Panc1 (cell line): Measurements from ENCODE around the gene TRAF2. TPM values are rescaled to one million over a fixed set of nuclear protein-coding genes. Genes with fewer than 3 reads are reported as not detected.

ENCODE experiments used
- ATAC-seq: fragments of 200-7000 bp; cut with Tn5 transposase; 2 replicates; pipeline ENCODE4 v1.9.1; 2020; ENCODE audit warnings: mild to moderate bottlenecking, moderate library complexity
- BruUV-seq: library from RNA; stranded (reverse); fragments of 400-500 nt; replicated peaks from 2 replicates; lab custom pipeline; 2021; lab: Mats Ljungman, UMichigan
- CTCF ChIA-PET: fragments of 300-600 bp; sonication (Branson Sonifier 250); formaldehyde crosslinking; loops from one replicate; lab custom pipeline; 2022; ENCODE audit warnings: antibody characterized with exemption; lab: Charles Lee
- POLR2A ChIA-PET: fragments of 300-600 bp; sonication (Branson Sonifier 250); formaldehyde crosslinking; loops from one replicate; lab custom pipeline; 2022; ENCODE audit warnings: antibody characterized with exemption; lab: Charles Lee
- DNase-seq: peaks from one replicate; pipeline ENCODE4 v3.0.0-alpha.2; 2010; ENCODE audit warnings: low read depth, low spot score
- H3K27ac ChIP-seq: 2 replicates; pipeline ENCODE4 v1.5.1; 2011; ENCODE audit warnings: mild to moderate bottlenecking, low read length, inconsistent platforms
- H3K27me3 ChIP-seq: fragments of 200-500 bp; sonication (Bioruptor generic); 2 replicates; pipeline ENCODE4 v1.6.0; 2014; ENCODE audit warnings: low read length, inconsistent platforms; ENCODE audit not compliant: control insufficient read depth, insufficient read depth
- H3K36me3 ChIP-seq: fragments of 200-500 bp; sonication (Bioruptor generic); 2 replicates; pipeline ENCODE4 v1.5.1; 2014; ENCODE audit warnings: inconsistent platforms, mild to moderate bottlenecking, low read length, moderate library complexity; ENCODE audit not compliant: control insufficient read depth, insufficient read depth
- H3K4me1 ChIP-seq: 2 replicates; pipeline ENCODE4 v1.5.1; 2011; ENCODE audit warnings: inconsistent platforms, mild to moderate bottlenecking, low read length, moderate library complexity; ENCODE audit not compliant: control insufficient read depth, insufficient read depth
- H3K4me3 ChIP-seq, 2 experiments: 2 replicates each; pipeline ENCODE4 v1.5.1; 2011 to 2012; ENCODE audit warnings: low read depth in 2 of 2, low read length in 2 of 2, mild to moderate bottlenecking in 2 of 2, inconsistent platforms in 1 of 2, moderate library complexity in 1 of 2
- H3K9me3 ChIP-seq: fragments of 200-500 bp; sonication (Bioruptor generic); 2 replicates; pipeline ENCODE4 v1.5.1; 2014; ENCODE audit warnings: low read depth, mild to moderate bottlenecking, inconsistent platforms, low read length, moderate library complexity; ENCODE audit not compliant: control insufficient read depth, insufficient read depth
- CTCF ChIP-seq: fragments of 450-650 bp; IDR thresholded peaks from 2 replicates; pipeline ENCODE4 v1.5.1; 2017; ENCODE audit warnings: mild to moderate bottlenecking
- POLR2AphosphoS5 ChIP-seq: IDR thresholded peaks from 2 replicates; pipeline ENCODE4 v1.6.1; 2012; ENCODE audit warnings: mild to moderate bottlenecking, low read depth, low read length, moderate library complexity
- REST ChIP-seq, 2 experiments: IDR thresholded peaks; 2 replicates each; pipeline ENCODE4 v1.6.1; 2011 to 2012; ENCODE audit warnings: low read depth in 2 of 2, control low read depth in 1 of 2, low read length in 1 of 2, mild to moderate bottlenecking in 1 of 2, moderate library complexity in 1 of 2; ENCODE audit not compliant: insufficient read depth in 1 of 2
- SIN3A ChIP-seq: IDR thresholded peaks from 2 replicates; pipeline ENCODE4 v1.6.1; 2012; ENCODE audit warnings: low read depth, mild to moderate bottlenecking, low read length, moderate library complexity, borderline replicate concordance; ENCODE audit not compliant: insufficient read depth
- TCF7L2 ChIP-seq: IDR thresholded peaks from 2 replicates; pipeline ENCODE4 v1.6.1; 2011; ENCODE audit warnings: mild to moderate bottlenecking, low read depth, low read length, inconsistent platforms
- in situ Hi-C: cut with HindIII; loops from 2 replicates; pipeline ENCODE4 v1.10.0; 2016; ENCODE audit warnings: low sequenced_read_pairs, low pct_unique_long_range_greater_than_20kb
- intact Hi-C: fragments of 100-400 bp; cut with micrococcal nuclease; formaldehyde crosslinking; loops from one replicate; pipeline ENCODE4 v1.10.0; 2022; ENCODE audit not compliant: unreplicated experiment
- total RNA-seq: library from RNA; stranded (reverse); gene quantifications from one replicate; pipeline ENCODE4 v1.2.1, GENCODE V29; 2021; ENCODE audit not compliant: unreplicated experiment

TRAF2 gene
- total RNA-seq, 1 experiment from 2014 or later = 48.7 TPM

GRCh38 chr9:136952321-136952850 is 66.1 kb downstream of the TRAF2 start:
- ChIA-PET CTCF (interaction anchor here (0.6 kb wide), 1 partner anchor 12 kb away, joined by 8 read pairs; no protein-coding TSS in a partner anchor), POLR2A (no interaction called here)
- no peaks in the 10 kb centered on the region; the same call in 1 of the 2 replicates for H3K36me3 ChIP-seq
- no peaks in the 10 kb centered on the region for H3K9me3 ChIP-seq
- H3K4me1 ChIP-seq = peaks cover 15% of the 10 kb centered on the region
- DNase-seq (no peak), ATAC-seq (no peak)
- in situ Hi-C loops = no loop called here
- intact Hi-C loops = no loop called here
- TF ChIP-seq SIN3A (no peak), REST (IDR thresholded peaks at IDR 0.05; ENCODE audit: insufficient read depth in 1 of 2, low read depth in 2 of 2, low read length in 1 of 2) (no peak), TCF7L2 (no peak), POLR2AphosphoS5 (no peak), CTCF (no peak)
- H3K27ac ChIP-seq = no peak overlapping the region
- no peak overlapping the region for H3K4me3 ChIP-seq
- H3K27me3 ChIP-seq = no peaks in the 10 kb centered on the region
- no TSS peak for BruUV-seq

DNA sequence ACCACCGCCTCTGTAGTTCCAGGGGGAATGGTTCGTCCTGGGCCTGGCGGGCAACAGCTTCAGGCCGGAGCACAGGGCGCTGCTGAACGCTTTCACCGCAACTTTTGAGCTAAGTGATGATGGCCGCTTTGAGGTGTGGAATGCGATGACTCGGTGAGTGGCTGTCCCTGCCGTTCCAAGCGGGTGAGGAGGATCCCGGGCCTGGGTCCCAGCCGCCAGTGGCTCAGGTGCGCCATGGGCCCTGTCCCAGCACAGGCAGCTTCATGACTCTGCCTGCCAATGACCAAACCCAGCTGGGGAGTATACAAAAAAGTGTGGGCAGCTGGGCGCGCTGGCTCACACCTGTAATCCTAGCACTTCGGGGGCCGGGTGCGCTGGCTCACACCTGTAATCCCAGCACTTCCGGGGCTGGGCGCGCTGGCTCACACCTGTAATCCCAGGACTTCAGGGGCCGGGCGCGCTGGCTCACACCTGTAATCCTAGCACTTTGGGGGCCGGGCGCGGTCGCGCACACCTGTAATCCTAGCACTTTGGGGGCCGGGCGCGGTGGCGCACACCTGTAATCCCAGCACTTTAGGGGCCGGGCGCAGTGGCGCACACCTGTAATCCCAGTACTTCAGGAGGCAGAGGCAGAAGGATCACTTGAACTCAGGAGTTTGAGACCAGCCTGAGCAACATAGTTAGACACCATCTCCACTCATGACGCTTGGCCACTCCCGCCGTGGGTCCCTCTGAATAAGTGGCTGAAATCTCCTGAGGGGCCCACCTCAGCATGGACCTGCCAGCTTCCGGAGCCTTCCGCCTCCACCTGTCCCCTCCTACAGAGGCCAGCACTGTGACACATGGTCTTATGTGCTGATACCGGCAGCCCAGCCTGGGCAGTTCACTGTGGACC is 66.8 kb downstream of the TRAF2 start:
- BruUV-seq = no TSS peak
- POLR2A ChIA-PET = no interaction called here
- H3K4me3 ChIP-seq = no peak overlapping the region

More for the DNA sequence above, 66.8 kb downstream of the TRAF2 start:
- CTCF ChIA-PET = interaction anchor here (0.6 kb wide), 1 partner anchor 12 kb away, joined by 8 read pairs; no protein-coding TSS in a partner anchor
- Histone ChIP-seq H3K9me3 (no peaks in the 10 kb centered on the region), H3K36me3 (no peaks in the 10 kb centered on the region; the same call in 1 of the 2 replicates), H3K27ac (no peak overlapping the region), H3K27me3 (no peaks in the 10 kb centered on the region), H3K4me1 (peaks cover 8% of the 10 kb centered on the region)
- in situ Hi-C loops = no loop called here
- intact Hi-C loops = no loop called here
- no peak for DNase-seq
- TF ChIP-seq REST (IDR thresholded peaks at IDR 0.05; ENCODE audit: insufficient read depth in 1 of 2, low read depth in 2 of 2, low read length in 1 of 2) (no peak), SIN3A (no peak)
- ATAC-seq = no peak
